H9 (cell line): Measurements from ENCODE around the gene SRGAP1. TPM values are rescaled to one million over a fixed set of nuclear protein-coding genes. Genes with fewer than 3 reads are reported as not detected.

ENCODE experiments used
- DNase-seq: peaks from one replicate; pipeline ENCODE4 v3.0.0-alpha.2; 2017
- H2AFZ ChIP-seq: one replicate; pipeline ENCODE4 v1.6.1; 2013; ENCODE audit warnings: mild to moderate bottlenecking, low read length, control low read depth, moderate library complexity
- H2AK5ac ChIP-seq: 2 replicates; pipeline ENCODE4 v1.6.1; 2013; ENCODE audit warnings: low read length, control low read depth, mixed read lengths; ENCODE audit not compliant: insufficient read length
- H2BK120ac ChIP-seq: one replicate; pipeline ENCODE4 v1.6.1; 2013; ENCODE audit warnings: low read depth, mild to moderate bottlenecking, low read length, control low read depth, inconsistent platforms; ENCODE audit not compliant: poor library complexity, severe bottlenecking
- H2BK12ac ChIP-seq: 2 replicates; pipeline ENCODE4 v1.6.1; 2013; ENCODE audit warnings: low read length, control low read depth, mixed read lengths, low read depth; ENCODE audit not compliant: insufficient read length
- H2BK15ac ChIP-seq: 2 replicates; pipeline ENCODE4 v1.6.1; 2013; ENCODE audit warnings: low read depth, low read length, control low read depth
- H2BK20ac ChIP-seq: one replicate; pipeline ENCODE4 v1.6.1; 2013; ENCODE audit warnings: low read depth, mild to moderate bottlenecking, low read length, control low read depth, inconsistent platforms; ENCODE audit not compliant: poor library complexity, severe bottlenecking
- H2BK5ac ChIP-seq: 2 replicates; pipeline ENCODE4 v1.6.1; 2013; ENCODE audit warnings: low read length, control low read depth, mixed read lengths; ENCODE audit not compliant: insufficient read length
- H3K14ac ChIP-seq: 2 replicates; pipeline ENCODE4 v1.6.1; 2013; ENCODE audit warnings: low read length, control low read depth; ENCODE audit not compliant: insufficient read depth
- H3K18ac ChIP-seq: 2 replicates; pipeline ENCODE4 v1.6.1; 2013; ENCODE audit warnings: low read depth, mild to moderate bottlenecking, mixed read lengths, low read length, control low read depth; ENCODE audit not compliant: insufficient read length
- H3K23ac ChIP-seq: 2 replicates; pipeline ENCODE4 v1.6.1; 2013; ENCODE audit warnings: low read length, control low read depth, mixed read lengths, low read depth; ENCODE audit not compliant: insufficient read length
- H3K23me2 ChIP-seq: 2 replicates; pipeline ENCODE4 v1.6.1; 2013; ENCODE audit warnings: low read depth, mild to moderate bottlenecking, mixed read lengths, low read length, control low read depth; ENCODE audit not compliant: insufficient read length, poor library complexity, severe bottlenecking
- H3K27ac ChIP-seq: 2 replicates; pipeline ENCODE4 v1.5.1; 2013; ENCODE audit warnings: low read length, control low read depth, mixed read lengths, low read depth; ENCODE audit not compliant: insufficient read length
- H3K27me3 ChIP-seq: 2 replicates; pipeline ENCODE4 v1.6.1; 2013; ENCODE audit warnings: low read length, control low read depth, inconsistent platforms; ENCODE audit not compliant: insufficient read depth
- H3K4ac ChIP-seq: 2 replicates; pipeline ENCODE4 v1.6.1; 2013; ENCODE audit warnings: low read depth, mild to moderate bottlenecking, control low read depth, inconsistent platforms, low read length, moderate library complexity
- H3K4me1 ChIP-seq: 2 replicates; pipeline ENCODE4 v1.6.1; 2013; ENCODE audit warnings: low read length, control low read depth, inconsistent platforms; ENCODE audit not compliant: insufficient read depth
- H3K4me2 ChIP-seq: 2 replicates; pipeline ENCODE4 v1.6.1; 2013; ENCODE audit warnings: low read length, control low read depth, mixed read lengths; ENCODE audit not compliant: insufficient read length, insufficient read depth
- H3K56ac ChIP-seq: 2 replicates; pipeline ENCODE4 v1.6.1; 2013; ENCODE audit warnings: low read depth, mild to moderate bottlenecking, mixed read lengths, low read length, control low read depth; ENCODE audit not compliant: insufficient read length
- H3K79me1 ChIP-seq: 2 replicates; pipeline ENCODE4 v1.6.1; 2013; ENCODE audit warnings: low read depth, mild to moderate bottlenecking, moderate library complexity, low read length, control low read depth, inconsistent platforms; ENCODE audit not compliant: insufficient read depth, poor library complexity, severe bottlenecking
- H3K79me2 ChIP-seq: 2 replicates; pipeline ENCODE4 v1.6.1; 2013; ENCODE audit warnings: low read length, control low read depth, inconsistent platforms; ENCODE audit not compliant: insufficient read depth
- H3K9ac ChIP-seq: 2 replicates; pipeline ENCODE4 v1.6.1; 2013; ENCODE audit warnings: low read length, control low read depth, mixed read lengths; ENCODE audit not compliant: insufficient read length; ENCODE audit errors: extremely low read depth
- H3K9me3 ChIP-seq: one replicate; pipeline ENCODE4 v1.6.1; 2013; ENCODE audit warnings: low read depth, low read length, inconsistent platforms; ENCODE audit not compliant: control insufficient read depth
- H3T11ph ChIP-seq: one replicate; pipeline ENCODE4 v1.6.1; 2013; ENCODE audit warnings: mild to moderate bottlenecking, low read length, control low read depth, inconsistent platforms
- H4K20me1 ChIP-seq: one replicate; pipeline ENCODE4 v1.6.1; 2013; ENCODE audit not compliant: control insufficient read depth, insufficient read length, insufficient read depth
- H4K5ac ChIP-seq: 2 replicates; pipeline ENCODE4 v1.6.1; 2013; ENCODE audit warnings: low read depth, mild to moderate bottlenecking, mixed read lengths, low read length, control low read depth; ENCODE audit not compliant: insufficient read length
- H4K8ac ChIP-seq: replicated peaks from 2 replicates; pipeline ENCODE4 v1.6.1; 2013; ENCODE audit warnings: low read length, control low read depth, mixed read lengths, low read depth; ENCODE audit not compliant: insufficient read length
- H4K91ac ChIP-seq: 2 replicates; pipeline ENCODE4 v1.6.1; 2013; ENCODE audit warnings: low read depth, mild to moderate bottlenecking, moderate library complexity, mixed read lengths, low read length, control low read depth; ENCODE audit not compliant: insufficient read length
- H3K27ac Mint-ChIP-seq, 3 experiments: 2 replicates in 2 of 3; 3 replicates in 1 of 3; pipeline ENCODE4 v1.8.0; 2020 to 2021; ENCODE audit warnings: mixed read lengths in 3 of 3, mild to moderate bottlenecking in 1 of 3, moderate library complexity in 1 of 3
- H3K27me3 Mint-ChIP-seq: 2 replicates; pipeline ENCODE4 v1.8.0; 2021; ENCODE audit warnings: low read depth, mild to moderate bottlenecking, moderate library complexity, mixed read lengths
- H3K36me3 Mint-ChIP-seq, 3 experiments: 2 replicates in 2 of 3; 3 replicates in 1 of 3; pipeline ENCODE4 v1.8.0; 2020 to 2021; ENCODE audit warnings: low read depth in 3 of 3, mixed read lengths in 3 of 3; ENCODE audit not compliant: insufficient read depth in 1 of 3
- H3K4me1 Mint-ChIP-seq, 2 experiments: 2 replicates each; pipeline ENCODE4 v1.8.0; 2020; ENCODE audit warnings: mixed read lengths in 2 of 2
- H3K4me3 Mint-ChIP-seq, 2 experiments: 2 replicates in 1 of 2; 3 replicates in 1 of 2; pipeline ENCODE4 v1.8.0; 2020 to 2021; ENCODE audit warnings: mild to moderate bottlenecking in 2 of 2, mixed read lengths in 2 of 2, moderate library complexity in 1 of 2
- H3K9me3 Mint-ChIP-seq, 2 experiments: 2 replicates in 1 of 2; 3 replicates in 1 of 2; pipeline ENCODE4 v1.8.0; 2020; ENCODE audit warnings: mild to moderate bottlenecking in 2 of 2, mixed read lengths in 2 of 2, moderate library complexity in 1 of 2
- WGBS: extraction: QIAGEN DNeasy Blood & Tissue Kit; methylation state at CpG from one replicate; pipeline ENCODE4 v1.1.7; 2013; ENCODE audit warnings: missing lambda C conversion rate, low lambda C conversion rate, mixed read lengths; ENCODE audit not compliant: insufficient read length; ENCODE audit errors: extremely low coverage; 5-methylcytosine and 5-hydroxymethylcytosine counted together
- total RNA-seq: library from RNA; stranded (reverse); gene quantifications from 2 replicates; pipeline ENCODE4 v1.2.1, GENCODE V29; 2021
- TF ChIP-seq, protein P1 (sequence below): fragments of 200-600 bp; sonication (generic); conservative IDR thresholded peaks from 3 replicates; pipeline ENCODE4 v1.8.0; 2021; ENCODE audit warnings: antibody characterized with exemption, mild to moderate bottlenecking

SRGAP1 gene
- total RNA-seq, 1 experiment from 2014 or later = 4.8 TPM

DNA sequence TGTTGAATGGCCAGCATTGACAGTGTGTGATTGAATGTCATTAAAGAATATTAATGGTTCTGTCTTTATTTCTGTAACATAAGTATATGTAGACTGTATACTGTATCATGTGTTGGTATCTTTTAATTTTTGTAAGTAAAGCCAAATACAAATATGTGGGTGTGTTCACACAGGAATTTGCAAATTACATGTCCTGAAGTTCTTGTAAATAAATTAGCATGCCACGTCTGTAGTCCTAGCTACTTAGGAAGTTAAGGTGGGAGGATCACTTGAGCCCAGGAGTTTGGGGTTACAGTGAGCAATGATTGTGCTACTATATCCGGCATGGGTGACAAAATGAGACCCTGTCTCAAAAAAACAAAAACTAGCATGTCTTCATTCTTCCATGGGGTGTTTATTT is 278.5 kb downstream of the SRGAP1 start:
- Mint-ChIP-seq H3K27me3 (no peaks in the 10 kb centered on the region), H3K9me3 (no peaks in the 10 kb centered on the region), H3K27ac (no peak overlapping the region; a peak in 1 of 7 replicates), H3K4me1 (no peaks in the 10 kb centered on the region), H3K36me3 (no peaks in the 10 kb centered on the region; a peak in 2 of 7 replicates), H3K4me3 (no peak overlapping the region)
- H3K56ac ChIP-seq = no peak overlapping the region
- H4K8ac ChIP-seq = no peak overlapping the region
- H2BK5ac ChIP-seq = no peak overlapping the region
- no peaks in the 10 kb centered on the region for H3K4me1 ChIP-seq
- no peak overlapping the region for H4K91ac ChIP-seq
- no peak overlapping the region for H3K27ac ChIP-seq
- H3K27me3 ChIP-seq = no peaks in the 10 kb centered on the region
- H3K4ac ChIP-seq = no peak overlapping the region
- H3K23ac ChIP-seq = no peak overlapping the region
- DNase-seq = no peak
- H4K20me1 ChIP-seq = no peaks in the 10 kb centered on the region
- no peak overlapping the region for H3K14ac ChIP-seq
- no peak overlapping the region for H3K9ac ChIP-seq
- no peak overlapping the region for H4K5ac ChIP-seq
- no peak overlapping the region for H2AK5ac ChIP-seq
- H2BK120ac ChIP-seq = no peak overlapping the region
- no peaks in the 10 kb centered on the region for H3K79me2 ChIP-seq
- no peaks in the 10 kb centered on the region for H3K9me3 ChIP-seq
- no peaks in the 10 kb centered on the region for H3K79me1 ChIP-seq
- no peak overlapping the region for H3K4me2 ChIP-seq
- H2BK15ac ChIP-seq = no peak overlapping the region
- no peak overlapping the region for H3K18ac ChIP-seq
- no CpG with 5 or more reads among the region's 2 CpGs for WGBS
- TF ChIP-seq, protein P1, sequence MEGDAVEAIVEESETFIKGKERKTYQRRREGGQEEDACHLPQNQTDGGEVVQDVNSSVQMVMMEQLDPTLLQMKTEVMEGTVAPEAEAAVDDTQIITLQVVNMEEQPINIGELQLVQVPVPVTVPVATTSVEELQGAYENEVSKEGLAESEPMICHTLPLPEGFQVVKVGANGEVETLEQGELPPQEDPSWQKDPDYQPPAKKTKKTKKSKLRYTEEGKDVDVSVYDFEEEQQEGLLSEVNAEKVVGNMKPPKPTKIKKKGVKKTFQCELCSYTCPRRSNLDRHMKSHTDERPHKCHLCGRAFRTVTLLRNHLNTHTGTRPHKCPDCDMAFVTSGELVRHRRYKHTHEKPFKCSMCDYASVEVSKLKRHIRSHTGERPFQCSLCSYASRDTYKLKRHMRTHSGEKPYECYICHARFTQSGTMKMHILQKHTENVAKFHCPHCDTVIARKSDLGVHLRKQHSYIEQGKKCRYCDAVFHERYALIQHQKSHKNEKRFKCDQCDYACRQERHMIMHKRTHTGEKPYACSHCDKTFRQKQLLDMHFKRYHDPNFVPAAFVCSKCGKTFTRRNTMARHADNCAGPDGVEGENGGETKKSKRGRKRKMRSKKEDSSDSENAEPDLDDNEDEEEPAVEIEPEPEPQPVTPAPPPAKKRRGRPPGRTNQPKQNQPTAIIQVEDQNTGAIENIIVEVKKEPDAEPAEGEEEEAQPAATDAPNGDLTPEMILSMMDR = no peak
- no peak overlapping the region for H2BK12ac ChIP-seq
- no peaks in the 10 kb centered on the region for H3K23me2 ChIP-seq
- H2AFZ ChIP-seq = no peak overlapping the region
- no peak overlapping the region for H3T11ph ChIP-seq
- no peak overlapping the region for H2BK20ac ChIP-seq
